A549 (cell line): ENCODE results near the gene KNOP1.

ENCODE experiments used
- CEBPB ChIP-seq, 2 experiments: fragments of >200 bp in 1 of 2; sonication (Bioruptor Twin) in 1 of 2; formaldehyde crosslinking in 1 of 2; IDR thresholded peaks; 2 replicates each; pipeline ENCODE4 v1.6.1; 2012 to 2016
- CHD2 ChIP-seq: fragments of 150-350 bp; IDR thresholded peaks from 2 replicates; pipeline ENCODE4 v1.6.1; 2014; ENCODE audit warnings: low read length; ENCODE audit not compliant: partially characterized antibody
- CTCF ChIP-seq: fragments of >200 bp; sonication (Bioruptor Twin); formaldehyde crosslinking; IDR thresholded peaks from 3 replicates; pipeline ENCODE4 v1.5.1; 2016
- HOXA7 ChIP-seq: fragments of 250-450 bp; sonication (Bioruptor Pico); IDR thresholded peaks from 2 replicates; pipeline ENCODE4 v1.5.0; 2020; ENCODE audit warnings: mild to moderate bottlenecking, moderate library complexity
- PBX3 ChIP-seq: IDR thresholded peaks from 2 replicates; pipeline ENCODE4 v1.6.1; 2012
- POLR2A ChIP-seq: IDR thresholded peaks from 2 replicates; pipeline ENCODE4 v1.6.1; 2012; ENCODE audit warnings: mild to moderate bottlenecking, low read length
- REST ChIP-seq: fragments of 200-600 bp; sonication (generic); IDR thresholded peaks from 2 replicates; pipeline ENCODE4 v1.6.1; 2016; ENCODE audit warnings: antibody characterized with exemption, mild to moderate bottlenecking, moderate library complexity
- SREBF2 ChIP-seq: fragments of 450-650 bp; IDR thresholded peaks from 2 replicates; pipeline ENCODE4 v1.6.1; 2014; ENCODE audit warnings: mild to moderate bottlenecking, moderate library complexity

GRCh38 chr16:19704321-19705145 lies 13.5 kb downstream of the KNOP1 start:
- TF ChIP-seq CEBPB (IDR thresholded peaks at IDR 0.05), result no peak
- TF ChIP-seq POLR2A, result no peak
- no peak for TF ChIP-seq SREBF2
- TF ChIP-seq CTCF, result no peak
- TF ChIP-seq REST, result no peak
- TF ChIP-seq HOXA7 (CRISPR knock-in tag), result no peak
- TF ChIP-seq CHD2, result no peak
- no peak for TF ChIP-seq PBX3
